K562 (cell line): ENCODE measurements around the gene UBE2O. TPM values are rescaled to one million over a fixed set of nuclear protein-coding genes. Genes with fewer than 3 reads are reported as not detected.
A peak's percentile ranks its signal among the peaks of the same experiment; 100 is the strongest.

Experiments
- ATAC-seq: fragments of 200-7000 bp; cut with Tn5 transposase; 3 replicates; pipeline ENCODE4 v1.9.1; 2020; ENCODE audit warnings: moderate library complexity
- BruUV-seq: library from RNA; stranded (reverse); fragments of 400-500 nt; replicated peaks from 2 replicates; lab custom pipeline; 2021; lab: Mats Ljungman, UMichigan
- CTCF ChIA-PET: fragments of 300-600 bp; formaldehyde crosslinking; extraction: SDS; loops from one replicate; lab custom pipeline; 2021; ENCODE audit warnings: low intra/inter-chr PET ratio; lab: Yijun Ruan, JAX
- POLR2A ChIA-PET: fragments of 300-600, 350-650 bp; sonication (Branson Sonifier 250); formaldehyde crosslinking; extraction: SDS; loops from one replicate; lab custom pipeline; 2021; ENCODE audit warnings: antibody characterized with exemption, inconsistent platforms; lab: Yijun Ruan, JAX
- DNase-seq, 4 experiments: peaks; one replicate each; pipeline versions ENCODE4 v3.0.0 to v3.0.0-alpha.2; 2011 to 2018; ENCODE audit warnings: low spot score in 3 of 4, mixed read lengths in 3 of 4; ENCODE audit errors: extremely low read depth in 1 of 4
- FAIRE-seq: peaks from 2 replicates; lab custom pipeline; 2011; peaks lifted over from hg19 to GRCh38; lab: Jason Lieb, UNC
- H2AFZ ChIP-seq: 2 replicates; pipeline ENCODE4 v1.6.0; 2011; ENCODE audit warnings: low read depth, low read length, control low read depth, inconsistent platforms
- H3K27ac ChIP-seq: fragments of 200-600 bp; 3 replicates; pipeline ENCODE4 v1.8.0; 2011; ENCODE audit warnings: low read depth, mild to moderate bottlenecking, control low read depth, inconsistent platforms, low read length, moderate library complexity, mixed read lengths; ENCODE audit errors: extremely low read depth
- H3K27me3 ChIP-seq, 2 experiments: fragments of 300-600 bp in 1 of 2; 2 replicates in 1 of 2; 3 replicates in 1 of 2; pipeline versions ENCODE4 v1.6.0 to v1.8.0; 2011; ENCODE audit warnings: inconsistent platforms in 2 of 2, low read length in 2 of 2, mild to moderate bottlenecking in 1 of 2, mixed read lengths in 1 of 2, moderate library complexity in 1 of 2; ENCODE audit not compliant: control insufficient read depth in 2 of 2, insufficient read depth in 2 of 2
- H3K36me3 ChIP-seq: fragments of 300-600 bp; 3 replicates; pipeline ENCODE4 v1.8.0; 2011; ENCODE audit warnings: mild to moderate bottlenecking, low read length, inconsistent platforms; ENCODE audit not compliant: control insufficient read depth, insufficient read depth
- H3K4me1 ChIP-seq, 2 experiments: fragments of 200-600 bp in 1 of 2; replicated peaks in 1 of 2; 2 replicates in 1 of 2; 3 replicates in 1 of 2; pipeline versions ENCODE4 v1.5.1 to v1.8.0; 2011; ENCODE audit warnings: inconsistent platforms in 2 of 2, low read length in 2 of 2, mild to moderate bottlenecking in 1 of 2, mixed read lengths in 1 of 2, moderate library complexity in 1 of 2; ENCODE audit not compliant: control insufficient read depth in 2 of 2, insufficient read depth in 2 of 2
- H3K4me2 ChIP-seq: 2 replicates; pipeline ENCODE4 v1.6.1; 2011; ENCODE audit warnings: low read length, control low read depth, inconsistent platforms, mixed read lengths; ENCODE audit not compliant: insufficient read depth
- H3K4me3 ChIP-seq: fragments of 200-600 bp; sonication (generic), shearing (Covaris generic); 2 replicates; pipeline ENCODE4 v1.5.1; 2016; ENCODE audit warnings: control low read depth, inconsistent platforms
- H3K79me2 ChIP-seq: fragments of 200-600 bp; 3 replicates; pipeline ENCODE4 v1.8.0; 2011; ENCODE audit warnings: low read length, inconsistent platforms; ENCODE audit not compliant: control insufficient read depth, insufficient read depth
- H3K9ac ChIP-seq, 2 experiments: 2 replicates each; pipeline versions ENCODE4 v1.6.0 to v1.6.1; 2011; ENCODE audit warnings: low read depth in 2 of 2, low read length in 2 of 2, control low read depth in 1 of 2, inconsistent platforms in 1 of 2, mild to moderate bottlenecking in 1 of 2, mixed read lengths in 1 of 2; ENCODE audit not compliant: insufficient read depth in 1 of 2
- H3K9me1 ChIP-seq: one replicate; pipeline ENCODE4 v1.6.0; 2011; ENCODE audit warnings: inconsistent platforms, mild to moderate bottlenecking, low read length, moderate library complexity; ENCODE audit not compliant: control insufficient read depth, insufficient read depth
- H3K9me3 ChIP-seq: replicated peaks from 2 replicates; pipeline ENCODE4 v1.5.1; 2011; ENCODE audit warnings: low read depth, low read length, inconsistent platforms; ENCODE audit not compliant: control insufficient read depth, insufficient read depth
- H4K20me1 ChIP-seq: replicated peaks from 2 replicates; pipeline ENCODE4 v1.6.1; 2011; ENCODE audit warnings: low read length, inconsistent platforms, mixed read lengths; ENCODE audit not compliant: control insufficient read depth, insufficient read depth
- DNMT1 ChIP-seq: fragments of 450-650 bp; IDR thresholded peaks from 2 replicates; pipeline ENCODE4 v1.6.1; 2016; ENCODE audit warnings: antibody characterized with exemption, mild to moderate bottlenecking
- EHMT2 ChIP-seq: fragments of 450-650 bp; IDR thresholded peaks from 2 replicates; pipeline ENCODE4 v1.6.1; 2018; ENCODE audit warnings: antibody characterized with exemption
- MTA2 ChIP-seq: fragments of 450-650 bp; IDR thresholded peaks from 2 replicates; pipeline ENCODE4 v1.6.1; 2016; ENCODE audit warnings: low read depth
- SIRT6 ChIP-seq: IDR thresholded peaks from one replicate; pipeline ENCODE4 v1.6.1; 2012; ENCODE audit warnings: low read depth, mild to moderate bottlenecking, control low read depth, inconsistent platforms, low read length, moderate library complexity
- SP2 ChIP-seq: IDR thresholded peaks from 2 replicates; pipeline ENCODE4 v1.6.1; 2011; ENCODE audit warnings: mild to moderate bottlenecking, low read depth, low read length, moderate library complexity; ENCODE audit not compliant: poor library complexity, severe bottlenecking; ENCODE audit errors: extremely low read depth
- ZNF584 ChIP-seq: fragments of 200-800 bp; sonication (Bioruptor generic); IDR thresholded peaks from 2 replicates; pipeline ENCODE4 v1.6.1; 2016; ENCODE audit warnings: low read depth, mild to moderate bottlenecking, missing genetic modification characterization, missing compliant biosample characterization
- ZNF778 ChIP-seq: fragments of 450-650 bp; formaldehyde crosslinking; IDR thresholded peaks from 2 replicates; pipeline ENCODE4 v1.4.0; 2020; ENCODE audit warnings: mild to moderate bottlenecking, moderate library complexity
- WGBS: fragments of 100-300 bp; shearing (Covaris generic); methylation state at CpG from one replicate; pipeline ENCODE4 v1.1.6; 2016; ENCODE audit warnings: low coverage, mixed read lengths; ENCODE audit not compliant: insufficient coverage; ENCODE audit errors: missing lambda C conversion rate; 5-methylcytosine and 5-hydroxymethylcytosine counted together
- in situ Hi-C: fragments of 300-500 bp; cut with MboI; formaldehyde crosslinking; loops from 4 replicates; pipeline ENCODE4 v1.15.0; 2018; ENCODE audit warnings: inconsistent platforms, mixed read lengths
- intact Hi-C: fragments of 100-400 bp; cut with micrococcal nuclease; formaldehyde crosslinking; loops from 2 replicates; pipeline ENCODE4 v1.14.2; 2022
- polyA plus RNA-seq, 8 experiments: library from polyadenylated mRNA; depleted of rRNA in 4 of 8; stranded (reverse) in 5 of 8; unstranded in 3 of 8; fragments of >200 nt; fragmentation: Nextera tagmentation in 2 of 8; fragmentation: Illumina TruSeq in 1 of 8; extraction: Ambion mirVana in 2 of 8; extraction: Trizol in 1 of 8; gene quantifications; 2 replicates each; pipeline versions ENCODE4 v1.2.1 to v1.2.3, GENCODE V29; 2011 to 2014; ENCODE audit warnings: inconsistent platforms in 1 of 8, missing spikeins in 1 of 8
- total RNA-seq, 7 experiments: library from RNA; depleted of rRNA in 6 of 7; stranded (reverse); fragments of >200 nt in 6 of 7; fragmentation: Illumina TruSeq in 2 of 7; extraction: Trizol in 2 of 7; gene quantifications; 2 replicates each; pipeline versions ENCODE4 v1.2.1 to v1.2.3, GENCODE V29; 2011 to 2021; ENCODE audit warnings: low replicate concordance in 1 of 7
- TF ChIP-seq, protein P1 (sequence below): fragments of 450-650 bp; IDR thresholded peaks from 2 replicates; pipeline ENCODE4 v1.6.1; 2017; ENCODE audit warnings: antibody characterized with exemption
- TF ChIP-seq, protein P2 (sequence below): fragments of 250-450 bp; sonication (Bioruptor Pico); IDR thresholded peaks from 2 replicates; pipeline ENCODE4 v1.6.1; 2021; ENCODE audit warnings: mild to moderate bottlenecking

The UBE2O gene
- total and polyA plus RNA-seq, 9 of the 15 experiments (the other 6 are each of a cell fraction or from before 2014, with no cell fraction given) = 1.6 to 39.7 (median 13.3) TPM

DNA sequence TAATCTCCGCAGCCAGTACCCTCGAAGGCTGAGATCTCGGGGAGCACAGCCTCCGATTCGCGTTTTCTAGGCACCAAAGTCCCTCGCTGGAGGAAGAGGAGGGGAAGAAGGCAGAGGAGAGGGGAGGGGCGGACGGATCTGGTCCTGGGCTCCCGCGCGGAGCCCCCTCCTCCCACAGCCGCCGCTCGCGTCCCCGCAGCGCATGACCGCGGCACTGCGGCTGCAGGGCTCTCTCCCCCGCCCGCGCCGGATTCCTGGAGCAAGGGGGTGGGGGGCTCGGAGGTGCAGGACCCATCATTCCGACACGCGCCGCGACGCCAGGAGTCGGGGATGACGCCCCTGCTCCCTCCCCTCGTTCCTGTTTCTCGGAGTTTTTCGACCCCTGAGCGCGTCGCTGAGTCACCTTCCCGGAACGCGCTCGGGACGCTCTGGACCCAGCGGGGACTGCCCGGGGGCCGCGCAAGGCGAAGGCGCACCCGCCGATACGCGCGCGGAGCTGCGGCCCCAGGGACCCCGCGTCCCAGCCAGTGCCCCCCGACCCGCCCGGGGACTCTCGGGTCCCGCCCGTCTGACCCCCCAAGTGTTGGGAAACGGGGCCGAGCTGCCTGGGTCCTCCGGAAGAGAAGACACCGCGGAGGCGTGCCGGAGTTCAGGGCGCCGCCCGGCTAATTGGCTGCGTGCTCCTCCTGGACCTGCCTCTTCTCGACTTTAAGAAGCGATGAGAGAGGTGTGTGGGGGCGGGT is 70.0 kb downstream of the UBE2O start:
- Histone ChIP-seq H3K79me2 (peaks cover 37% of the 10 kb centered on the region), H3K27me3 (no peaks in the 10 kb centered on the region), H3K4me3 (peak overlapping the region; percentile 74), H4K20me1 (no peaks in the 10 kb centered on the region), H2AFZ (peak overlapping the region; percentile 94), H3K9me3 (no peaks in the 10 kb centered on the region), H3K9ac (peak overlapping the region; percentile 84 to 96), H3K4me2 (peak overlapping the region; percentile 88), H3K9me1 (no peaks in the 10 kb centered on the region), H3K27ac (peak overlapping the region; percentile 93), H3K4me1 (peaks cover 14 to 68% of the 10 kb centered on the region in 2 experiments), H3K36me3 (peaks cover 18% of the 10 kb centered on the region; the same call in 2 of the 3 replicates)
- intact Hi-C loops (no loop called here), in situ Hi-C loops (no loop called here)
- no peak for FAIRE-seq
- ATAC-seq = peak; percentile 66
- BruUV-seq = no TSS peak
- DNase-seq = peak; percentile 73 to 86 (median 80)
- POLR2A ChIA-PET = interaction anchor here (0.6 to 3.0 kb wide), 4 partner anchors 13 to 361 kb away, joined by 3 to 11 read pairs (median 3); no protein-coding TSS in a partner anchor
- CTCF ChIA-PET = no interaction called here
- under 1% methylated on average over 44 of the region's 80 CpGs for WGBS
- TF ChIP-seq SIRT6 (no peak), ZNF584 (no peak), SP2 (no peak), MTA2 (peak; percentile 18; the same call in 1 of the 2 replicates), ZNF778 (no peak), EHMT2 (no peak), DNMT1 (no peak)
- TF ChIP-seq, protein P1, sequence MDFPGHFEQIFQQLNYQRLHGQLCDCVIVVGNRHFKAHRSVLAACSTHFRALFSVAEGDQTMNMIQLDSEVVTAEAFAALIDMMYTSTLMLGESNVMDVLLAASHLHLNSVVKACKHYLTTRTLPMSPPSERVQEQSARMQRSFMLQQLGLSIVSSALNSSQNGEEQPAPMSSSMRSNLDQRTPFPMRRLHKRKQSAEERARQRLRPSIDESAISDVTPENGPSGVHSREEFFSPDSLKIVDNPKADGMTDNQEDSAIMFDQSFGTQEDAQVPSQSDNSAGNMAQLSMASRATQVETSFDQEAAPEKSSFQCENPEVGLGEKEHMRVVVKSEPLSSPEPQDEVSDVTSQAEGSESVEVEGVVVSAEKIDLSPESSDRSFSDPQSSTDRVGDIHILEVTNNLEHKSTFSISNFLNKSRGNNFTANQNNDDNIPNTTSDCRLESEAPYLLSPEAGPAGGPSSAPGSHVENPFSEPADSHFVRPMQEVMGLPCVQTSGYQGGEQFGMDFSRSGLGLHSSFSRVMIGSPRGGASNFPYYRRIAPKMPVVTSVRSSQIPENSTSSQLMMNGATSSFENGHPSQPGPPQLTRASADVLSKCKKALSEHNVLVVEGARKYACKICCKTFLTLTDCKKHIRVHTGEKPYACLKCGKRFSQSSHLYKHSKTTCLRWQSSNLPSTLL = no peak
- TF ChIP-seq, protein P2, sequence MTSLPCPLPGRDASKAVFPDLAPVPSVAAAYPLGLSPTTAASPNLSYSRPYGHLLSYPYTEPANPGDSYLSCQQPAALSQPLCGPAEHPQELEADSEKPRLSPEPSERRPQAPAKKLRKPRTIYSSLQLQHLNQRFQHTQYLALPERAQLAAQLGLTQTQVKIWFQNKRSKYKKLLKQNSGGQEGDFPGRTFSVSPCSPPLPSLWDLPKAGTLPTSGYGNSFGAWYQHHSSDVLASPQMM (CRISPR knock-in tag) = no peak
